Fibroblast of skin of right biceps (primary cell): Measurements from ENCODE around the gene CCDC116.
A peak's percentile ranks its signal among the peaks of the same experiment; 100 is the strongest.
"Not testable (repeated sequence)": the region's sequence is repeated elsewhere in the genome, so short reads cannot be mapped to it uniquely, and the experiment has no call there.

Experiments used
- DNase-seq: peaks from one replicate; pipeline ENCODE4 v3.0.0-alpha.2; 2013

CCDC116 gene

DNA sequence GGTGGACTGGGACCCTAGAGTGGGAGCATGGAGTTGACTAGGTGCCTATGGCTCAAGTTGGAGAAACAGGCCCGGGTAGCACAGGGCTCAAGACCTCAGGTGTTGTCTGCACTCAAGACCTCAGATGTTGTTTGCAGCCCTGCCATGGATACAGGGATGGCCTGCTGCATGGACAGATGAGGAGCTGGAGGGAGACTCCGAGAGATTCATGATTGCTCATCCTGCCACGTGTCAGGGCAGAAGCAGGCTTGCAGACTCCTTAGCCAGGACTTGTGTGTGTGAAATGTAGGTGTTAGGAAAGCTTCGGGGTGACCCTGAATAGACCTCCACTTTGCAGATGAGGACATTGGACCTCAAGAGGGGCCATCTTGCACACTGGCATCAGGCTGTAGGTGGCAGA lies 921 bp downstream of the CCDC116 start:
- no peak for DNase-seq

DNA sequence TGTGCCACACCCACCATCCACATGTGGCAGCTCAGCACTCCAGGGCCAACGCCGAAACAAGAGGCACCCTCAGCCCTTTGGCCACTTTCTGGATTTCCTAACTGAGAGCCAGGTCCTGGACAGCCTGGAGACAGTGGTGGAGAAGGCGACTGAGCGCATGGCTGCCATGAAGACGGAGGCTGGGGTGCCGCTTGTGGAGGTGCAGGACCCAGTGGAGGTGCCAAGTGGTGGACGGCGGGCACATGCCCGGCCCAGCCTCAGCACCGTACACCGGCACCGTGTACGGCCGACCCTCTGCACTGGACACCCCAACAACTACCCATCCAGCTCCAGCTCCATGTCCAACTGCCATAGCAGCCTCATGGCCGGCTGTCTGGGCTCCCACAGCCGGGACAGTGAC lies 1.5 kb downstream of the CCDC116 start:
- DNase-seq = no peak

DNA sequence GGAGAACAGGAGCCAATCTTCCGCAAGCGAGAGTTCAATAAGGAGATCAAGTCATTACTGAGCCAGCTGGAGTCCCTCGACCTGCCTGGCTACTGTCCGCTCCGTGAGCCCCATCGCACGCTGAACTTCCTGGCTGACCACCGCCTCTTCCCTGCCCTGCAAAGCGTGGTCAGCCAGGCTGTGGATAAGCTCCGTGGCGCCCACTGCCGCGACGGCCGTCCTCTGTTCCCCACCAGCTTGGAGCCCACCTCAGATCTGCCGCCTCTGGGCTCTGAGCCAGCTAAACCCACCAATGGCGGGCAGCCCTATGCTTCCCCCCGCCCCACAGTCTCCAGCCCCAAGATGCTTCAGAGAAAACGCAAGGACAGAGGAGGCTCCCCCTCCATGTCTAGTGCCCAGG lies 2.3 kb downstream of the CCDC116 start:
- no peak for DNase-seq

- DNase-seq = no peak
Observed at GRCh38 chr22:21635771-21636510, 3.4 kb downstream of the CCDC116 start.

DNA sequence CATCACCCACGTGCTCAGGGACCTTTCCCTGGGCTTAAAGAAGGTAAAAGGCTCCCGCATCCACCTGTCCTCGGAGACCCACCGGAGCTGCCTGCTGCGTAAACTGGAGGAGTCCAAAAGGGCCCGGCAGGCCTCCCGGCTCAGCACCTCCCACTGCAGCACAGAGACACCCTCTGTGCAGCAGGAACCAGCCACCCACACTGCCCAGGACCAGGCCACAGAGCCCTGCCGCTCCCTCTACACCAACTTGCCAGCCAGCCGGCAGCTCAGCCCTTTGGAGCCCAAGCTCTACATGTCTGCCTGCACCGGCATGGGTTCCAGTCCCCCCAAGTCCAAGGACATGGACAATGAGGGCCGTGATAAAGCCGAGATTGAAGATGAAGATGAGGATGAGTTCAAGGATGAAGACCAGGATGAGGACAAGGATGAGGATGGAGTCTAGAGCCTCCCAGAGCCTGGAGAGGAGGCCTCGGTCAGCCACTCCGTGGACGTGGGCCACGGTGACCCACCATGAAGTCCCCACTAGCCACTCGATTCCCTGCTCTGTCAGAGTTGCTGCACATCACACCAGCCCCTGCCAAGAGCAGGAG lies 4.2 kb downstream of the CCDC116 start:
- DNase-seq = no peak

- DNase-seq = not testable (repeated sequence)
Observed at GRCh38 chr22:21637450-21637849, 4.9 kb downstream of the CCDC116 start.

GRCh38 chr22:21639359-21639758 lies 6.8 kb downstream of the CCDC116 start:
- no peak for DNase-seq

DNA sequence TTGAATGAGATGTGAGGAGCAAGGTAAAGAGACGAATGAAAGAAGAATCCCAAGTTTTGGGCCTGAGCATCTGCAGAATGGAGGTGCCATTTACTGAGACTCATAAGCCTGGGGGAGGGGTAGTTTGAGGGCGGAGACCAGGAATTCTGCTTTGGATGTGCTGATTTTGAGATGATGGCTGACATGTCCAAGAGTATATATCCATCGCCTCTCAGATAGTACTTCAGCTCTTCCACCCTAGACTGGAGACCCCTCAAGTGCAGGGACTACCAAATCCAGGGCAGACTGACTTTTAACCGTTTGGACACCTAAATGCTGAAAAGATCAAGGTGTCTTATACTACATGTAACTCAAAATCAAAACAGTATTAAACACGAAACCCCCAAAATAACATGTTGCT lies 8.2 kb downstream of the CCDC116 start:
- DNase-seq = no peak

GRCh38 chr22:21641417-21641788 lies 8.8 kb downstream of the CCDC116 start:
- peak; percentile 45 for DNase-seq

GRCh38 chr22:21641789-21642583 lies 9.4 kb downstream of the CCDC116 start, which contains the start of gene SDF2L1:
Gene SDF2L1, plus strand, starts transcription at chr22:21642302. Its CDS starts 35 bp downstream, at chr22:21642337.
- DNase-seq = peak; percentile 99

DNA sequence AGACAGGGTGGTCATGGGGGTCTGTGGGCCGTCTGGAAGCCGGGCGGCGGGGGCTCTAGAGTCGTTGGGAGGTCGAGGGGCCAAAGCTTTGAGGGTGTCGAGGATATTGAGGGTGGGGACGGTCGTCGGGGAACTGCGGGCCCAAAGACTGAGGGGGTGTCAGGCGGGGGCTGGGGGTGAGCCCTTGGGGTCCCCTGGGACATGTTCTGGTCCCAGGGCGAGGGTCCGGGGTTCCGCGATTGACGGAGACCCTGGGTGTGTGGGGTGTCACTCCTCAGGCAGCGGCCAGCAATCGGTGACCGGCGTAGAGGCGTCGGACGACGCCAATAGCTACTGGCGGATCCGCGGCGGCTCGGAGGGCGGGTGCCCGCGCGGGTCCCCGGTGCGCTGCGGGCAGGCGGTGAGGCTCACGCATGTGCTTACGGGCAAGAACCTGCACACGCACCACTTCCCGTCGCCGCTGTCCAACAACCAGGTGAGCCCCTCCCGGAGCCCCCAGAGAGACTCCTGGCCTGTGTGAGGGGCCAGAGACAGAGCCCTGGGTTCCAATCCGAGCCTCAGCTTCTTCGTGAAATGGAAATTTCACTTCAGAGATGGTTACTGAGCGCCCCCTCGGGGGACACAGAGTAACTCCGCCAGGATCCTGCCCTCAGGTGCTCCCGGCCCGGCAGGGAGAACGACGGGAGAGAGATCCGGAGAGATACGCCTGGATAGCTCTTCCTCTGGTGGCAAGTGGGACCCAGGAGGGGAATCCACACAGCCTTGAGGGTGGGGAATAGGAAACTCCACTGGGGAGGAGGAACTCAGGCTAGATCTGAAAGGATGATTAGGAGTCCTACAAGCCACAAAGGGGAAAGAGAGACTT lies 10.3 kb downstream of the CCDC116 start:
- DNase-seq = peak; percentile 59

DNA sequence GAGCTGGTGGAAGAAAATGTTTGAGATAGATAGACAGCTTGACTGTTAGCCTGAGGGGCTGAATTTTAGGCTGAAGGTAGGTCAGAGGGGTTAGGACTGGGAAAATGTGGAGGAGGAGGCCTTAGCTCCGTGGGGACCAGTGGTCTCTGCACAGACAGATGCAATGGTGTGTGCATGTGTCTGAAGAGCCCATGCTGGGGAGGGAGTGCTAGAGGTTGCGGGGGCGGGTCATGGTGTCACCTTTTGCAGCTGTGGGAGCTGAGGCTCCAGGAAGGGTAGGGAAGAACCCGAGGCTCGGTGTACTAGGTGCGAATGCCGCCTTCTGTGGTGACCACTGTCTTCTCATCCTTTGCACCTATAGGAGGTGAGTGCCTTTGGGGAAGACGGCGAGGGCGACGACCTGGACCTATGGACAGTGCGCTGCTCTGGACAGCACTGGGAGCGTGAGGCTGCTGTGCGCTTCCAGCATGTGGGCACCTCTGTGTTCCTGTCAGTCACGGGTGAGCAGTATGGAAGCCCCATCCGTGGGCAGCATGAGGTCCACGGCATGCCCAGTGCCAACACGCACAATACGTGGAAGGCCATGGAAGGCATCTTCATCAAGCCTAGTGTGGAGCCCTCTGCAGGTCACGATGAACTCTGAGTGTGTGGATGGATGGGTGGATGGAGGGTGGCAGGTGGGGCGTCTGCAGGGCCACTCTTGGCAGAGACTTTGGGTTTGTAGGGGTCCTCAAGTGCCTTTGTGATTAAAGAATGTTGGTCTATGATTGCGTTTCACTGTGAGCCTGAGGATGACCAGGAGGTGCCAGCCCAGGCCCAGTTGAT lies 11.2 kb downstream of the CCDC116 start:
- no peak for DNase-seq

GRCh38 chr22:21645513-21645912 lies 13.0 kb downstream of the CCDC116 start:
- DNase-seq = not testable (repeated sequence)

DNA sequence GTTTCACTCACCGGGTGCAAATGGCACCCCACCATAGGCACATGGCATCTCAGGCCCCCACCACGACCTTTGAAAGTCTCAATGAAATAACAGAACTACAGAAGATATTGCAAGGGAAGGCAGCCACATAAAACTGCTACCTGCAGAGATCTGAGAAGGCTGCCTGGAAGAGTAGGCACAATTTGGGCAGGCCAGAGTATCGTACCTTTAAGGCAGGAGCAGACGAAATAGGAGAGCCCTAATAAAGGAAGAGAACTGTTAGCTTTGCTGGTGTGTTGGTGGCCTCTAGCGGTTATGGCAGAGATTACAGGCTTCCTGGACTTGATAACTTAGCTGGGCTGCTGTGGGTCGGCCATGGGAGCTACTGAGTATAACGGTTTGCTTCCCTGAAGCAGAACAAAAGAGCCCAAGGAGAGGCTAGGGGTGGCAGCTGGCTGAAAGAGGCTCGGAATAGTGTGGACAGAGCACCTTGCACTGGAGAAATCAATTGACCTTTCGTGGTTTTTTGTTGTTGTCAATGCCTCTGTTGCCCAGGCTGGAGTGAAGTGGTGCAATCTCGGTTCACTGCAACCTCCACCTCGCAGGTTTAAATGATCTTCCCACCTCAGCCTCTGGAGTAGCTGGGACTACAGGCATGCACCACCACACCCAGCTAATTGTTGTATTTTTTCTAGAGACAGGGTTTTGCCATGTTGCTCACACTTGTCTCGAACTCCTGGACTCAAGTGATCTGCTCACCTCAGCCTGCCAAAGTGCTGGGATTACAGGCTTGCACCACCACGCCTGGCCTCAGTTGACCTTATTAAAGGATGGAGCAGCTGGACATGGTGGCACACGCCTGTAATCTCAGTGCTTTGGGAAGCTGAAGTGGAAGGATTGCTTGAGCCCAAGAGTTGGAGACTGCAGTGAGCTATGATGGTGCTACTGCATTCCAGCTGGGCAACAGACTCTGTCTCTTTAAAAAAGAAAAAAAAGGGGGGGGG lies 14.3 kb downstream of the CCDC116 start:
- peak; percentile 73 for DNase-seq

DNA sequence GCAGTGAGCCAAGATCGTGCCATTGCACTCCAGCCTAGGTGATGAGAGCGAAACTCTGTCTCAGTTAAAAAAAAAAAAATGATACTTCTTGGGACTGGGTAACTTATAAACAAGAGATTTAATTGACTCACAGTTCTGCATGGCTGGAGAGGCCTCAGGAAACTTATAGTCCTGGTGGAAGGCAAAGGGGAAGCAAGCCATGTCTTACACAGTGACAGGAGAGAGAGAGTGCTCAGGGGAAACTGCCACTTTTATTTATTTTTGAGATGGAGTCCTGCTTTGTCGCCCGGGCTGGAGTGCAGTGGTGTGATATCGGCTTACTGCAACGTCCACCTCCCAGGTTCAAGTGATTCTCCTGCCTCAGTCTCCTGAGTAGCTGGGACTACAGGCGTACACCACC lies 17.7 kb downstream of the CCDC116 start:
- DNase-seq = no peak

- DNase-seq = no peak
Observed at GRCh38 chr22:21650823-21651520, 18.4 kb downstream of the CCDC116 start.

- DNase-seq = no peak
Observed at GRCh38 chr22:21651521-21652009, 19.0 kb downstream of the CCDC116 start.

GRCh38 chr22:21652010-21652546 lies 19.5 kb downstream of the CCDC116 start:
- peak; percentile 90 for DNase-seq
